HEK293 (cell line): ENCODE measurements around the gene LRBA.
A peak's percentile ranks its signal among the peaks of the same experiment; 100 is the strongest.

ENCODE experiments used
- CTCF ChIA-PET: fragments of 350-600 bp; formaldehyde crosslinking; extraction: SDS; loops from one replicate; lab custom pipeline; 2021; ENCODE audit warnings: antibody characterized with exemption; lab: Yijun Ruan, JAX
- POLR2A ChIA-PET: fragments of 300-600 bp; formaldehyde crosslinking; extraction: SDS; loops from one replicate; lab custom pipeline; 2020; ENCODE audit warnings: antibody characterized with exemption, inconsistent platforms; lab: Yijun Ruan, JAX
- H3K27ac ChIP-seq: fragments of 200-500 bp; sonication (Bioruptor generic); 2 replicates; pipeline ENCODE4 v1.5.1; 2014; ENCODE audit warnings: low read depth, low read length, control low read depth, inconsistent platforms; ENCODE audit errors: extremely low read depth
- H3K36me3 ChIP-seq, 2 experiments: fragments of 200-500 bp in 1 of 2; sonication (Bioruptor generic) in 1 of 2; 1 replicate in 1 of 2; 2 replicates in 1 of 2; pipeline ENCODE4 v1.5.1; 2014 to 2017; ENCODE audit warnings: inconsistent platforms in 2 of 2, low read length in 2 of 2; ENCODE audit not compliant: control insufficient read depth in 2 of 2, insufficient read depth in 1 of 2
- H3K4me1 ChIP-seq: fragments of 200-500 bp; sonication (Bioruptor generic); 2 replicates; pipeline ENCODE4 v1.5.1; 2014; ENCODE audit warnings: mild to moderate bottlenecking, low read length, inconsistent platforms; ENCODE audit not compliant: control insufficient read depth, insufficient read depth
- H3K4me3 ChIP-seq: 2 replicates; pipeline ENCODE4 v1.5.1; 2011; ENCODE audit warnings: low read depth, mild to moderate bottlenecking, control low read depth, low read length, moderate library complexity
- H3K9me3 ChIP-seq: fragments of 200-500 bp; sonication (Bioruptor generic); 2 replicates; pipeline ENCODE4 v1.5.1; 2014; ENCODE audit warnings: low read depth, low read length, inconsistent platforms; ENCODE audit not compliant: control insufficient read depth, insufficient read depth
- BCL11A ChIP-seq: fragments of 450-650 bp; formaldehyde crosslinking; IDR thresholded peaks from 2 replicates; pipeline ENCODE4 v1.5.1; 2016; ENCODE audit warnings: low read depth, missing biosample characterization, missing genetic modification characterization
- HIC1 ChIP-seq: fragments of 450-650 bp; formaldehyde crosslinking; IDR thresholded peaks from 2 replicates; pipeline ENCODE4 v1.5.1; 2016; ENCODE audit warnings: missing biosample characterization, missing genetic modification characterization
- TSHZ1 ChIP-seq: fragments of 450-650 bp; formaldehyde crosslinking; IDR thresholded peaks from 2 replicates; pipeline ENCODE4 v1.5.1; 2016; ENCODE audit warnings: missing biosample characterization, missing genetic modification characterization, borderline replicate concordance
- ZBTB26 ChIP-seq: fragments of 450-650 bp; formaldehyde crosslinking; optimal IDR thresholded peaks from 2 replicates; pipeline ENCODE3; 2016; ENCODE audit warnings: missing biosample characterization, mild to moderate bottlenecking, missing genetic modification characterization
- ZNF366 ChIP-seq: fragments of 450-650 bp; formaldehyde crosslinking; conservative IDR thresholded peaks from 2 replicates; pipeline ENCODE4 v1.5.1; 2016; ENCODE audit warnings: missing biosample characterization, missing genetic modification characterization
- ZNF501 ChIP-seq: fragments of 450-650 bp; formaldehyde crosslinking; IDR thresholded peaks from 2 replicates; pipeline ENCODE4 v1.5.1; 2016; ENCODE audit warnings: missing biosample characterization, missing genetic modification characterization
- ZNF549 ChIP-seq: fragments of 450-650 bp; IDR thresholded peaks from 2 replicates; pipeline ENCODE4 v1.5.1; 2018; ENCODE audit warnings: missing biosample characterization, missing genetic modification characterization, mild to moderate bottlenecking, inconsistent platforms, moderate library complexity
- ZNF558 ChIP-seq: fragments of 450-650 bp; formaldehyde crosslinking; IDR thresholded peaks from 2 replicates; pipeline ENCODE4 v1.5.1; 2016; ENCODE audit warnings: missing biosample characterization, missing genetic modification characterization
- ZNF600 ChIP-seq: fragments of 450-650 bp; formaldehyde crosslinking; IDR thresholded peaks from 2 replicates; pipeline ENCODE4 v1.5.1; 2016; ENCODE audit warnings: missing biosample characterization, missing genetic modification characterization
- ZNF629 ChIP-seq: fragments of 450-650 bp; formaldehyde crosslinking; IDR thresholded peaks from 2 replicates; pipeline ENCODE4 v1.5.1; 2017; ENCODE audit warnings: missing biosample characterization, missing genetic modification characterization
- ZNF654 ChIP-seq: fragments of 450-650 bp; formaldehyde crosslinking; IDR thresholded peaks from 2 replicates; pipeline ENCODE4 v1.5.1; 2016; ENCODE audit warnings: low read depth, missing biosample characterization, missing genetic modification characterization
- ZNF670 ChIP-seq: fragments of 450-650 bp; formaldehyde crosslinking; IDR thresholded peaks from 2 replicates; pipeline ENCODE4 v1.5.1; 2016; ENCODE audit warnings: missing biosample characterization, missing genetic modification characterization, low read depth
- ZNF792 ChIP-seq: fragments of 450-650 bp; formaldehyde crosslinking; IDR thresholded peaks from 2 replicates; pipeline ENCODE4 v1.5.1; 2016; ENCODE audit warnings: missing biosample characterization, missing genetic modification characterization
- ZNF843 ChIP-seq: fragments of 450-650 bp; formaldehyde crosslinking; IDR thresholded peaks from 2 replicates; pipeline ENCODE4 v1.5.1; 2016; ENCODE audit warnings: missing biosample characterization, missing genetic modification characterization
- TF ChIP-seq, protein P1 (sequence below): fragments of 450-650 bp; formaldehyde crosslinking; IDR thresholded peaks from 2 replicates; pipeline ENCODE4 v1.5.1; 2016; ENCODE audit warnings: missing biosample characterization, missing genetic modification characterization

The LRBA gene

DNA sequence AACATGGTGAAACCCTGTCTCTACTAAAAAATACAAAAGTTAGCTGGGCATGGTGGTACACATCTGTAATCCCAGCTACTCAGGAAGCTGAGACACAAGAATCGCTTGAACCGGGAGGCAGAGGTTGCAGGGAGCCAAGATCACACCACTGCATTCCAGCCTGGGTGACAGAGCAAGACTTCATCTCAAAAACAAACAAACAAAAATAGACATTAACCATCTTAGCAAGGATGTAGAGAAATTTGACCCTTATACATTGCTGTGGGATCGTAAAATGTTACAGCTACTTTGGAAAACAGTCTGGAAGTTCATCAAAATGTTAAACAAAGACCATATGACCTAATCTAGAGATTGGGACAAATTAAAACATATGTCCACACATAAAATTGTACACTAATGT, 96.5 kb downstream of the LRBA start (continued):
- TF ChIP-seq ZNF629 = 0 out of 2 replicates have a peak, but pooled peaks have one; percentile 12
- TF ChIP-seq ZNF600 (tag by site-specific recombination) = 0 out of 2 replicates have a peak, but pooled peaks have one; percentile 20
- TF ChIP-seq BCL11A = peak; percentile 72; the same call in 1 of the 2 replicates
- TF ChIP-seq ZNF843 (tag by site-specific recombination) = 0 out of 2 replicates have a peak, but pooled peaks have one; percentile 51
- 0 out of 2 replicates have a peak, but pooled peaks have one; percentile 32 for TF ChIP-seq ZNF366
- peak; percentile 70; the same call in 1 of the 2 replicates for TF ChIP-seq TSHZ1 (tag by site-specific recombination)
- peak; percentile 54 for TF ChIP-seq HIC1 (tag by site-specific recombination)

- CTCF ChIA-PET = no interaction called here
- H3K36me3 ChIP-seq = peaks cover 0 to 30% of the 10 kb centered on the region in 2 experiments; a peak in 2 of 3 replicates
Measured at GRCh38 chr4:150911326-150911725, 103.8 kb downstream of the LRBA start.

GRCh38 chr4:150909116-150909515, 106.0 kb downstream of the LRBA start:
- TF ChIP-seq ZNF654 (no peak), ZNF558 (tag by site-specific recombination) (no peak), ZNF501 (tag by site-specific recombination) (no peak), ZNF792 (tag by site-specific recombination) (no peak)
- TF ChIP-seq, protein P1, sequence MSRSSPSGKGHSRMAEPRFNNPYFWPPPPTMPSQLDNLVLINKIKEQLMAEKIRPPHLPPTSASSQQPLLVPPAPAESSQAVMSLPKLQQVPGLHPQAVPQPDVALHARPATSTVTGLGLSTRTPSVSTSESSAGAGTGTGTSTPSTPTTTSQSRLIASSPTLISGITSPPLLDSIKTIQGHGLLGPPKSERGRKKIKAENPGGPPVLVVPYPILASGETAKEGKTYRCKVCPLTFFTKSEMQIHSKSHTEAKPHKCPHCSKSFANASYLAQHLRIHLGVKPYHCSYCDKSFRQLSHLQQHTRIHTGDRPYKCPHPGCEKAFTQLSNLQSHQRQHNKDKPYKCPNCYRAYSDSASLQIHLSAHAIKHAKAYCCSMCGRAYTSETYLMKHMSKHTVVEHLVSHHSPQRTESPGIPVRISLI = no peak
- POLR2A ChIA-PET = no interaction called here
- H3K4me3 ChIP-seq = no peak overlapping the region
- CTCF ChIA-PET = no interaction called here
- H3K4me1 ChIP-seq = no peaks in the 10 kb centered on the region
- peaks cover 0 to 25% of the 10 kb centered on the region in 2 experiments; a peak in 2 of 3 replicates for H3K36me3 ChIP-seq
- H3K27ac ChIP-seq = no peak overlapping the region
- no peaks in the 10 kb centered on the region for H3K9me3 ChIP-seq

More at GRCh38 chr4:150911326-150911725, 103.8 kb downstream of the LRBA start:
- Histone ChIP-seq H3K4me3 (no peak overlapping the region), H3K27ac (no peak overlapping the region), H3K4me1 (no peaks in the 10 kb centered on the region), H3K9me3 (no peaks in the 10 kb centered on the region)
- POLR2A ChIA-PET = no interaction called here
- no peak for TF ChIP-seq ZBTB26 (tag by site-specific recombination)
- no peak for TF ChIP-seq ZNF549 (tag by site-specific recombination)
- TF ChIP-seq ZNF670 (tag by site-specific recombination) = no peak
